SK-N-SH treated with all-trans-retinoic acid at 6 μM for 48 hours (cell line): Measurements from ENCODE around the gene LMF1.

ENCODE experiments used
- ATAC-seq: fragments of 200-7000 bp; cut with Tn5 transposase; 3 replicates; pipeline ENCODE4 v1.9.1; 2020; ENCODE audit warnings: mild to moderate bottlenecking, moderate library complexity
- ARNTL ChIP-seq: fragments of 450-650 bp; formaldehyde crosslinking; IDR thresholded peaks from 2 replicates; pipeline ENCODE4 v1.5.0; 2020; ENCODE audit warnings: low read depth, mild to moderate bottlenecking, moderate library complexity, borderline replicate concordance
- BACH2 ChIP-seq: fragments of 250-450 bp; sonication (Bioruptor Pico); IDR thresholded peaks from 2 replicates; pipeline ENCODE4 v1.9.0; 2021; ENCODE audit warnings: mild to moderate bottlenecking, borderline replicate concordance
- ESRRG ChIP-seq: fragments of 250-450 bp; sonication (Bioruptor Pico); IDR thresholded peaks from 2 replicates; pipeline ENCODE4 v1.6.1; 2021; ENCODE audit warnings: mild to moderate bottlenecking
- GLIS3 ChIP-seq: fragments of 250-450 bp; sonication (Bioruptor Pico); IDR thresholded peaks from 2 replicates; pipeline ENCODE4 v1.5.0; 2020; ENCODE audit warnings: mild to moderate bottlenecking, moderate library complexity
- ISL1 ChIP-seq: fragments of 250-450 bp; sonication (Bioruptor Pico); IDR thresholded peaks from 2 replicates; pipeline ENCODE4 v2.1.2; 2022; ENCODE audit warnings: mild to moderate bottlenecking, moderate library complexity
- OSR1 ChIP-seq: fragments of 250-450 bp; sonication (Bioruptor Pico); IDR thresholded peaks from 2 replicates; pipeline ENCODE4 v1.8.0; 2022; ENCODE audit warnings: moderate library complexity, mild to moderate bottlenecking, inconsistent platforms
- PPARA ChIP-seq: fragments of 250-450 bp; sonication (Bioruptor Pico); IDR thresholded peaks from 2 replicates; pipeline ENCODE4 v1.5.0; 2020; ENCODE audit warnings: mild to moderate bottlenecking, borderline replicate concordance
- RARB ChIP-seq: fragments of 250-450 bp; sonication (Bioruptor Pico); IDR thresholded peaks from 2 replicates; pipeline ENCODE4 v1.8.0; 2021; ENCODE audit warnings: mild to moderate bottlenecking, moderate library complexity
- SNAI2 ChIP-seq: fragments of 250-450 bp; sonication (Bioruptor Pico); IDR thresholded peaks from 2 replicates; pipeline ENCODE4 v1.5.0; 2020; ENCODE audit warnings: mild to moderate bottlenecking, moderate library complexity
- TOX ChIP-seq: fragments of 250-450 bp; sonication (Bioruptor Pico); IDR thresholded peaks from 2 replicates; pipeline ENCODE4 v1.8.0; 2021; ENCODE audit warnings: mild to moderate bottlenecking, moderate library complexity, borderline replicate concordance
- ZC3H10 ChIP-seq: fragments of 250-450 bp; sonication (Bioruptor Pico); IDR thresholded peaks from 2 replicates; pipeline ENCODE4 v1.5.1; 2021; ENCODE audit warnings: mild to moderate bottlenecking, moderate library complexity
- ZFP3 ChIP-seq: fragments of 250-450 bp; sonication (Bioruptor Pico); IDR thresholded peaks from 2 replicates; pipeline ENCODE4 v1.5.0; 2020; ENCODE audit warnings: mild to moderate bottlenecking, moderate library complexity
- ZFP30 ChIP-seq: fragments of 450-650 bp; formaldehyde crosslinking; IDR thresholded peaks from 2 replicates; pipeline ENCODE4 v1.5.0; 2022; ENCODE audit warnings: mild to moderate bottlenecking, moderate library complexity
- ZNF565 ChIP-seq: fragments of 450-650 bp; formaldehyde crosslinking; conservative IDR thresholded peaks from 2 replicates; pipeline ENCODE4 v1.5.0; 2020; ENCODE audit warnings: low read depth, mild to moderate bottlenecking, moderate library complexity
- ZNF70 ChIP-seq: fragments of 450-650 bp; formaldehyde crosslinking; IDR thresholded peaks from 2 replicates; pipeline ENCODE4 v1.5.0; 2020; ENCODE audit warnings: mild to moderate bottlenecking, moderate library complexity
- ZNF8 ChIP-seq: fragments of 450-650 bp; formaldehyde crosslinking; IDR thresholded peaks from 2 replicates; pipeline ENCODE4 v1.5.0; 2020; ENCODE audit warnings: mild to moderate bottlenecking, moderate library complexity
- TF ChIP-seq, protein P1 (sequence below): fragments of 250-450 bp; sonication (Bioruptor Pico); IDR thresholded peaks from 2 replicates; pipeline ENCODE4 v1.8.0; 2021; ENCODE audit warnings: low read depth, mild to moderate bottlenecking, moderate library complexity, borderline replicate concordance
- TF ChIP-seq, protein P2 (sequence below): fragments of 250-450 bp; sonication (Bioruptor Pico); IDR thresholded peaks from 2 replicates; pipeline ENCODE4 v1.5.1; 2021; ENCODE audit warnings: mild to moderate bottlenecking, moderate library complexity
- TF ChIP-seq, protein P3 (sequence below): fragments of 250-450 bp; sonication (Bioruptor Pico); IDR thresholded peaks from 2 replicates; pipeline ENCODE4 v1.5.1; 2020; ENCODE audit warnings: low read depth, mild to moderate bottlenecking, moderate library complexity
- TF ChIP-seq, protein P4 (sequence below): fragments of 250-450 bp; sonication (Bioruptor Pico); IDR thresholded peaks from 2 replicates; pipeline ENCODE4 v1.5.0; 2020; ENCODE audit warnings: mild to moderate bottlenecking, moderate library complexity
- TF ChIP-seq, protein P5 (sequence below): fragments of 250-450 bp; sonication (Bioruptor Pico); IDR thresholded peaks from 2 replicates; pipeline ENCODE4 v1.8.0; 2020; ENCODE audit warnings: mild to moderate bottlenecking, moderate library complexity, borderline replicate concordance

Gene LMF1

DNA sequence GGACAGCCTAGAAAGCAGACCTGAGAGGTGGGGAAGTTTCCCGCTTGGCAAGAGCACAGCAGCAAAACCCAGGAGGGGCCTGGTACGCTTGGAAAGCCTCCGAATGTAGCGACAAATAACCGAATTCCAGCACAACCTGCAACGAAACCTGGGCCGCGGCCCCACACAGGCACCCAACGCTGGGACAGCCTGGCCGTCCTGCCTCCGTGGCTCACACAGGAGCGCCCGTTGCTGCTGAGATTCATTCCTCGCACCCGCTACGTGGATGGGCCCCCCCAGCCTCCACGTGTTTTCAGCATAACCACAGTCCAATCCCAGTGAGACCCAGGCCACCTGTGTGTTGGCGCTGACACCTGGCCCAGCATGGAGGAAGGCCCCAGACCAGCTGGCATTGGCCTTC, 42.9 kb downstream of the LMF1 start:
- TF ChIP-seq ARNTL (CRISPR knock-in tag) (no peak), ZFP3 (CRISPR knock-in tag) (no peak), SNAI2 (CRISPR knock-in tag) (no peak), ISL1 (CRISPR knock-in tag) (no peak)
- TF ChIP-seq, protein P1, sequence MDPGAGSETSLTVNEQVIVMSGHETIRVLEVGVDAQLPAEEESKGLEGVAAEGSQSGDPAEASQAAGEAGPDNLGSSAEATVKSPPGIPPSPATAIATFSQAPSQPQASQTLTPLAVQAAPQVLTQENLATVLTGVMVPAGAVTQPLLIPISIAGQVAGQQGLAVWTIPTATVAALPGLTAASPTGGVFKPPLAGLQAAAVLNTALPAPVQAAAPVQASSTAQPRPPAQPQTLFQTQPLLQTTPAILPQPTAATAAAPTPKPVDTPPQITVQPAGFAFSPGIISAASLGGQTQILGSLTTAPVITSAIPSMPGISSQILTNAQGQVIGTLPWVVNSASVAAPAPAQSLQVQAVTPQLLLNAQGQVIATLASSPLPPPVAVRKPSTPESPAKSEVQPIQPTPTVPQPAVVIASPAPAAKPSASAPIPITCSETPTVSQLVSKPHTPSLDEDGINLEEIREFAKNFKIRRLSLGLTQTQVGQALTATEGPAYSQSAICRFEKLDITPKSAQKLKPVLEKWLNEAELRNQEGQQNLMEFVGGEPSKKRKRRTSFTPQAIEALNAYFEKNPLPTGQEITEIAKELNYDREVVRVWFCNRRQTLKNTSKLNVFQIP (CRISPR knock-in tag): no peak

DNA sequence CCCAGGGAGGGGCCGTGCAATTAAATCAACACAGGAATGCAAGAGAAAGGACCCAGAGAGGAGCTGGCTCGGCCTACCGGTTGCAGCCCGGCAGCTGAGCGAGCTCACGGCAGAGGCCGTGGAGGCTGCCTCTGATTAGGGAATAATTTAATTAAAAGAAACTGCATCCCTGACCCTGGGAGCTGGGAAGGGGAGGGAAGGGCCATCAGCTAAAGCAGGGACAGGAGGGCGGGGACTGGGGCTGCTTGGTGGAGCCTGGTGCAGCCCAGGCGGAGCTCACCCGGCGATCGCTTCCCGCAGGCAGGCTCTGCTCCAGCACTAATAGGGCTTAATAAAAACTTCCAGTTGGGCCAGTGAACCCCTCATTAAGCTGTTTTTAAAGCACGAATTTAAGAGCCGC, 43.4 kb downstream of the LMF1 start:
- no peak for ATAC-seq
- no peak for TF ChIP-seq ISL1 (CRISPR knock-in tag)
- TF ChIP-seq, protein P2, sequence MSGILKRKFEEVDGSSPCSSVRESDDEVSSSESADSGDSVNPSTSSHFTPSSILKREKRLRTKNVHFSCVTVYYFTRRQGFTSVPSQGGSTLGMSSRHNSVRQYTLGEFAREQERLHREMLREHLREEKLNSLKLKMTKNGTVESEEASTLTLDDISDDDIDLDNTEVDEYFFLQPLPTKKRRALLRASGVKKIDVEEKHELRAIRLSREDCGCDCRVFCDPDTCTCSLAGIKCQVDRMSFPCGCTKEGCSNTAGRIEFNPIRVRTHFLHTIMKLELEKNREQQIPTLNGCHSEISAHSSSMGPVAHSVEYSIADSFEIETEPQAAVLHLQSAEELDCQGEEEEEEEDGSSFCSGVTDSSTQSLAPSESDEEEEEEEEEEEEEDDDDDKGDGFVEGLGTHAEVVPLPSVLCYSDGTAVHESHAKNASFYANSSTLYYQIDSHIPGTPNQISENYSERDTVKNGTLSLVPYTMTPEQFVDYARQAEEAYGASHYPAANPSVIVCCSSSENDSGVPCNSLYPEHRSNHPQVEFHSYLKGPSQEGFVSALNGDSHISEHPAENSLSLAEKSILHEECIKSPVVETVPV (CRISPR knock-in tag): no peak
- no peak for TF ChIP-seq OSR1 (CRISPR knock-in tag)
- no peak for TF ChIP-seq ESRRG (CRISPR knock-in tag)
- TF ChIP-seq, protein P1 (CRISPR knock-in tag): no peak
- no peak for TF ChIP-seq ARNTL (CRISPR knock-in tag)
- TF ChIP-seq ZFP3 (CRISPR knock-in tag): no peak
- no peak for TF ChIP-seq GLIS3 (CRISPR knock-in tag)
- TF ChIP-seq, protein P3, sequence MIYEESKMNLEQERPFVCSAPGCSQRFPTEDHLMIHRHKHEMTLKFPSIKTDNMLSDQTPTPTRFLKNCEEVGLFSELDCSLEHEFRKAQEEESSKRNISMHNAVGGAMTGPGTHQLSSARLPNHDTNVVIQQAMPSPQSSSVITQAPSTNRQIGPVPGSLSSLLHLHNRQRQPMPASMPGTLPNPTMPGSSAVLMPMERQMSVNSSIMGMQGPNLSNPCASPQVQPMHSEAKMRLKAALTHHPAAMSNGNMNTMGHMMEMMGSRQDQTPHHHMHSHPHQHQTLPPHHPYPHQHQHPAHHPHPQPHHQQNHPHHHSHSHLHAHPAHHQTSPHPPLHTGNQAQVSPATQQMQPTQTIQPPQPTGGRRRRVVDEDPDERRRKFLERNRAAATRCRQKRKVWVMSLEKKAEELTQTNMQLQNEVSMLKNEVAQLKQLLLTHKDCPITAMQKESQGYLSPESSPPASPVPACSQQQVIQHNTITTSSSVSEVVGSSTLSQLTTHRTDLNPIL: no peak
- no peak for TF ChIP-seq ZNF565 (CRISPR knock-in tag)
- TF ChIP-seq, protein P4, sequence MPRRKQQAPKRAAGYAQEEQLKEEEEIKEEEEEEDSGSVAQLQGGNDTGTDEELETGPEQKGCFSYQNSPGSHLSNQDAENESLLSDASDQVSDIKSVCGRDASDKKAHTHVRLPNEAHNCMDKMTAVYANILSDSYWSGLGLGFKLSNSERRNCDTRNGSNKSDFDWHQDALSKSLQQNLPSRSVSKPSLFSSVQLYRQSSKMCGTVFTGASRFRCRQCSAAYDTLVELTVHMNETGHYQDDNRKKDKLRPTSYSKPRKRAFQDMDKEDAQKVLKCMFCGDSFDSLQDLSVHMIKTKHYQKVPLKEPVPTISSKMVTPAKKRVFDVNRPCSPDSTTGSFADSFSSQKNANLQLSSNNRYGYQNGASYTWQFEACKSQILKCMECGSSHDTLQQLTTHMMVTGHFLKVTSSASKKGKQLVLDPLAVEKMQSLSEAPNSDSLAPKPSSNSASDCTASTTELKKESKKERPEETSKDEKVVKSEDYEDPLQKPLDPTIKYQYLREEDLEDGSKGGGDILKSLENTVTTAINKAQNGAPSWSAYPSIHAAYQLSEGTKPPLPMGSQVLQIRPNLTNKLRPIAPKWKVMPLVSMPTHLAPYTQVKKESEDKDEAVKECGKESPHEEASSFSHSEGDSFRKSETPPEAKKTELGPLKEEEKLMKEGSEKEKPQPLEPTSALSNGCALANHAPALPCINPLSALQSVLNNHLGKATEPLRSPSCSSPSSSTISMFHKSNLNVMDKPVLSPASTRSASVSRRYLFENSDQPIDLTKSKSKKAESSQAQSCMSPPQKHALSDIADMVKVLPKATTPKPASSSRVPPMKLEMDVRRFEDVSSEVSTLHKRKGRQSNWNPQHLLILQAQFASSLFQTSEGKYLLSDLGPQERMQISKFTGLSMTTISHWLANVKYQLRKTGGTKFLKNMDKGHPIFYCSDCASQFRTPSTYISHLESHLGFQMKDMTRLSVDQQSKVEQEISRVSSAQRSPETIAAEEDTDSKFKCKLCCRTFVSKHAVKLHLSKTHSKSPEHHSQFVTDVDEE (CRISPR knock-in tag): no peak
- no peak for TF ChIP-seq BACH2 (CRISPR knock-in tag)
- TF ChIP-seq ZC3H10 (CRISPR knock-in tag): no peak
- TF ChIP-seq ZNF8: no peak
- TF ChIP-seq TOX (CRISPR knock-in tag): no peak

More for the DNA sequence above, 42.9 kb downstream of the LMF1 start:
- no peak for ATAC-seq

DNA sequence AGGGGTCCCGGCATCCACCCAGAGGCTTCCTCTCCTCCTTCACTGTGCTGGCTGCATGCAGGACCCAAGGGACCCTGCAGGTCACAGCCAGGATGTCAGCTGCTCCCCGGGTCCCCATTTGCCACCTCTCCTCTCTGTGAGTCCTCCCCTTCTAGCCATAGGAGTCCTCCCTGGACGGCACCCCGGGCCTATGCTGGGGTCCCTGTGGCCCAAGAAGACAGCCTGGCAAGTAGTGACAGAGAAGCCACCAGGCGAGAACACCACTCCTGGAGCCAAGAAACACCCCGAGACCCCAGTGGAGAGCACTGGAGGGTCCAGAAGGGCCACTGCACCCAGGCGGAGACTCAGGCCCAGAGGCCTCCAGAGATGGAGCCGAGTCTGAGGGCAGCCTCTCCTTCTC, 44.1 kb downstream of the LMF1 start:
- TF ChIP-seq SNAI2 (CRISPR knock-in tag) (no peak), ZNF70 (no peak), PPARA (no peak), GLIS3 (CRISPR knock-in tag) (no peak), ZC3H10 (CRISPR knock-in tag) (no peak), ZNF8 (no peak), ARNTL (CRISPR knock-in tag) (no peak), RARB (no peak), BACH2 (CRISPR knock-in tag) (no peak), TOX (CRISPR knock-in tag) (no peak), ZFP30 (CRISPR knock-in tag) (no peak), ESRRG (CRISPR knock-in tag) (no peak), ZFP3 (CRISPR knock-in tag) (no peak)
- TF ChIP-seq, protein P3: no peak
- TF ChIP-seq, protein P4 (CRISPR knock-in tag): no peak
- TF ChIP-seq, protein P5, sequence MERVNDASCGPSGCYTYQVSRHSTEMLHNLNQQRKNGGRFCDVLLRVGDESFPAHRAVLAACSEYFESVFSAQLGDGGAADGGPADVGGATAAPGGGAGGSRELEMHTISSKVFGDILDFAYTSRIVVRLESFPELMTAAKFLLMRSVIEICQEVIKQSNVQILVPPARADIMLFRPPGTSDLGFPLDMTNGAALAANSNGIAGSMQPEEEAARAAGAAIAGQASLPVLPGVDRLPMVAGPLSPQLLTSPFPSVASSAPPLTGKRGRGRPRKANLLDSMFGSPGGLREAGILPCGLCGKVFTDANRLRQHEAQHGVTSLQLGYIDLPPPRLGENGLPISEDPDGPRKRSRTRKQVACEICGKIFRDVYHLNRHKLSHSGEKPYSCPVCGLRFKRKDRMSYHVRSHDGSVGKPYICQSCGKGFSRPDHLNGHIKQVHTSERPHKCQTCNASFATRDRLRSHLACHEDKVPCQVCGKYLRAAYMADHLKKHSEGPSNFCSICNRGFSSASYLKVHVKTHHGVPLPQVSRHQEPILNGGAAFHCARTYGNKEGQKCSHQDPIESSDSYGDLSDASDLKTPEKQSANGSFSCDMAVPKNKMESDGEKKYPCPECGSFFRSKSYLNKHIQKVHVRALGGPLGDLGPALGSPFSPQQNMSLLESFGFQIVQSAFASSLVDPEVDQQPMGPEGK (CRISPR knock-in tag): no peak
- ATAC-seq: no peak
